Hepatocyte (in vitro differentiated cells): ENCODE data around the gene F12.

Experiments
- EZH2 ChIP-seq: fragments of 200-600 bp; sonication (generic); IDR thresholded peaks from 2 replicates; pipeline ENCODE4 v1.6.1; 2016; ENCODE audit warnings: antibody characterized with exemption, mild to moderate bottlenecking, borderline replicate concordance
- EZH2phosphoT487 ChIP-seq: fragments of 200-600 bp; sonication (generic); IDR thresholded peaks from one replicate; pipeline ENCODE4 v1.6.1; 2018; ENCODE audit warnings: antibody characterized with exemption, mild to moderate bottlenecking, low read depth, moderate library complexity; ENCODE audit not compliant: unreplicated experiment, severe bottlenecking
- TF ChIP-seq, protein P1 (sequence below): fragments of 200-600 bp; sonication (generic); IDR thresholded peaks from 2 replicates; pipeline ENCODE4 v1.5.1; 2016; ENCODE audit warnings: antibody characterized with exemption, mild to moderate bottlenecking; ENCODE audit not compliant: poor library complexity

DNA sequence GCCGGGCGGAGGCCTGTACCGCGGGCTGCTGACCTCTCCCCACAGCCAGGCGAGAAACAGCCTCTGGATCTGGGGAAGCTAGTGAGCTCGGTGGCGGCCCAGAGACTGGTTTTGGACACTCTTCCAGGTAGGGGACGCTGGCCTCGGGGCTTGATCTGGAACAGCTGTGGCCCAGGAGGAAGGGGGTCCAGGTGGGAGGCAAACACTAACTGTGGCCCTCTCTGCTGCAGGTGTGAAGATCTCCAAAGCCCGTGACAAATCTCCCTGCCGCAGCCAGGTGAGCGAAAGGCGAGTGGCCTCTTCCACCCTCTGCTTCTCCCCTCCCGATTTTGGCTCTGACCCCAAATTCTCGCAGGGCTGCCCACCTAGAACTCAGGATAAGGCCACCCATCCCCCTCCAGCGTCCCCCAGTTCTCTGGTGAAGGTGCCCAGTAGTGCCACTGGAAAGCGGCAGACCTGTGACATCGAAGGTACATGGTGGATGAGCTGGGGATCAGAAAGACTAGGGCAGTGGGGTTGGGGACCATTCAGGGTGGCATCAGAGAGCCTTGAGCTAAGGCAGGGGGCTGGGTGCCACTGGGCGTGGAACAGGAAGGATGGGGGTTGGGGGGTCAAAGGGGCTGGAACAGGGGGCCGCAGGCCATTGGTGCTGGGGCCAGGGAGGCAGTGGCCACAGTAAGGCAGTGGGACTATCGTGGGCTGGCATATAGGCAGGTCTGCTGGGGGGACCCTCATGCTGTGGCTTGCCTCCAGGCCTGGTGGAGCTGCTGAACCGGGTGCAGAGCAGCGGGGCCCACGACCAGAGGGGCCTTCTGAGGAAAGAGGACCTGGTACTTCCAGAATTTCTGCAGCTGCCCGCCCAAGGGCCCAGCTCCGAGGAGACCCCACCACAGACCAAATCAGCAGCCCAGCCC is 38.0 kb downstream of the F12 start:
- TF ChIP-seq, protein P1, sequence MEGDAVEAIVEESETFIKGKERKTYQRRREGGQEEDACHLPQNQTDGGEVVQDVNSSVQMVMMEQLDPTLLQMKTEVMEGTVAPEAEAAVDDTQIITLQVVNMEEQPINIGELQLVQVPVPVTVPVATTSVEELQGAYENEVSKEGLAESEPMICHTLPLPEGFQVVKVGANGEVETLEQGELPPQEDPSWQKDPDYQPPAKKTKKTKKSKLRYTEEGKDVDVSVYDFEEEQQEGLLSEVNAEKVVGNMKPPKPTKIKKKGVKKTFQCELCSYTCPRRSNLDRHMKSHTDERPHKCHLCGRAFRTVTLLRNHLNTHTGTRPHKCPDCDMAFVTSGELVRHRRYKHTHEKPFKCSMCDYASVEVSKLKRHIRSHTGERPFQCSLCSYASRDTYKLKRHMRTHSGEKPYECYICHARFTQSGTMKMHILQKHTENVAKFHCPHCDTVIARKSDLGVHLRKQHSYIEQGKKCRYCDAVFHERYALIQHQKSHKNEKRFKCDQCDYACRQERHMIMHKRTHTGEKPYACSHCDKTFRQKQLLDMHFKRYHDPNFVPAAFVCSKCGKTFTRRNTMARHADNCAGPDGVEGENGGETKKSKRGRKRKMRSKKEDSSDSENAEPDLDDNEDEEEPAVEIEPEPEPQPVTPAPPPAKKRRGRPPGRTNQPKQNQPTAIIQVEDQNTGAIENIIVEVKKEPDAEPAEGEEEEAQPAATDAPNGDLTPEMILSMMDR: no peak
- TF ChIP-seq EZH2 (no peak), EZH2phosphoT487 (no peak)
